Stimulated activated CD4-positive, alpha-beta T cell treated with anti-CD3 and anti-CD28 coated beads, Interleukin-4, amount 100 ng/mL, for 48 hours (primary cell): ENCODE data around the gene BAZ2B.

Source experiments
- DNase-seq, 2 donors: peaks; one replicate each; pipeline ENCODE4 v3.0.0-alpha.2; 2020; ENCODE audit warnings: low read depth in 2 of 2

BAZ2B gene

DNA sequence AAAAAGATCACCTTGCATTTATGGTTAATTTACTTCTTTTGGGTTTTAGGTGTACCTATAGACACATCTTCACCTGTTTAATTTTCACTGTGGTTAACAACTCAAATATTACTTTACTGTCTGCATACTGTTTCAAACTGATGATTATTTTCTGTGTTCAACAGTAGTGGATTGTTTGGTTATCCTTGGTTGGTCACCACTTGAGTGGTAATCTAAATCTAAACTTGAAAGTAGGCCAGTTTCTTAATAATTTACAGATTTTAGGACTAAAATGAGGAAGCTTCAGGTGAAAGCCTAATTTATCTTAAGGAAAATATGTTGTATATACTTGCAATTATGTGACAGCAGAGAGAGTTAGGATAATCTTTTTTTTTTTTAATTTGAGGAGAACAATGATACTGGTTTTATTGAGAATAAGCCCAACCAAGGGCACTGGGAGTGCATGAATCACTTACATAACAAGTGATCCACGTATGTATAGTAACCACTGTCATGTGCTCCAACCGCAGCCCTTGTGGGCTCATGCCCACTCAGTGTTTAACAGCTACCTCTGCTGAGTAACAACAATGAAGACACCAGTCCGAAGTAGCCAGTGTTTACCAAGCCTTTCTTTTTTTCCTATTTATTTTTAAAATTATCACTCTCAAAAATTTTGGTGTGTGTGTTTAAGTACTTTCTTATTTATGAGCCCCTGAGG lies 298.8 kb downstream of the BAZ2B start:
- no peak for DNase-seq

GRCh38 chr2:159307942-159308341 lies 308.4 kb downstream of the BAZ2B start:
- no peak for DNase-seq

DNA sequence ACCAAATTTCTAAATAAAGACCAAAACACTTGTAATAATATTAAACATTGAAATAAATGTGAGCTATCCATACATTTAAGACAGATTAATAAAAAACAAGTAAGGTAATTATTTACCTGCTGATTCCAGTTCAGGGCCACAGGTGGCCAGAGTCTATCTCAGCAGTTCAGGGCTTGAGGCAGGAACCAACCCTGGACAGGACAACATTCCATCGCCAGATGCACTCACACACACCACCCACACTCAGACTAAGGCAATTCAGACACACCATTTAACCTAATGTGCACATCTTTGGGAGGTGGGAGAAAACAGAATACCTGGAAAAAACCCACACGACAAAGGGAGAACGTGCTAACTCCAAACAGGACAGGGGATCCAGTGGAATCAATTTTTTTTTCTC lies 315.8 kb downstream of the BAZ2B start:
- DNase-seq, result no peak

DNA sequence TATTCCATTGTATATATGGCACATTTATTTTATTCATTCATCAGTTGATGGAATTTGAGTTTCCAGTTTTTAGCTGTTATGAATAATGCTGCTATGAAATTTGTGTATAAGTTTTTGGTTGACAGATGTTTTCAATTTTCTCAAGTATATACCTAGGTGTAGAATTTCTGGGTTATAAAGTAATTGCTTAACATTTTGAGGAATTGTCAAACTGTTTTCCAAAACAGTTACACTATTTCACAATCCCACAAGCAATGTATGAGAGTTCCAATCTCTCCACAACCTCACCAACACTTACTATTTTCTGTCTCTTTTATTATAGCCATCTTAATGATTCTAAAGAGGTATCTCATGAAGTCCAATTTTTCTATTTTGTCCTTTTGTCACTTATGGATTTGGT lies 317.4 kb downstream of the BAZ2B start:
- DNase-seq, result no peak

GRCh38 chr2:159297042-159297707 lies 319.2 kb downstream of the BAZ2B start:
- no peak for DNase-seq

DNA sequence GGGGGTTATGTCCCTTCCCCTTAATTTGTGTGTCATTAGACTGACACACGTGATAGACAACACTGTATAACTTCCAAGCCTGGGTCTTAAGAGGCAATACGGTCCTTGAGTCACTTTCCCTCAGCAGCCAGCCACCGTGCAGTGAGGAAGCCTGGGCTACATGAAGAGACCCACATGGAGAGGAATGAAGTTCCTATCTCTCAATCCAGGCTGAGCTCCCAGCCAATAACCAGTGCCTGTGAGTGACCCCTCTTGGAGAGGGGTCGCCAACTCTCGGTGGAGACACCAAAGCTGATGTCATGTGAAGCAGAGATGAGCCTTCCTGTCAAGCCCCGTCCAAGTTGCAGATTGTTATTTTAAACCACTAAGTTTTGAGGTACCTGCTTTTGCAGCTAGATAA lies 324.2 kb downstream of the BAZ2B start:
- DNase-seq, result no peak

GRCh38 chr2:159290289-159290907 lies 325.9 kb downstream of the BAZ2B start:
- no peak for DNase-seq

DNA sequence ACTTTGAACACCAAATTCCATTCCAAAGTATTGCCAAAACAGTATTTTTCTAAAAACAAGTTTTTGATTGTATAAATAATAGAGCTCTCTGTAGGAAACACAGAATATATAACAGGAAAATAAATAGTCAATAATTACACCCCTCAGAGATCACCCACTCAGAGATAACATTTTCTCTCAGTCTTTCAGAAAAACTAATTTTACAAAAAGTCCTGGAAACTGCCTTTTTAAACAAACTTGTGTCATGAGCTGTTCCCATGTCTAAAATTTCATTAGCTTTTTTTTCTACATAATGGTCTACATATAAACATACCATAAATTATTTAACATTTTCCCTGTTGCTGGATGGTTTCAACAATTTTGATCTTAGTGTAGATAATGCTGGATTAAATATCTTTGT lies 328.6 kb downstream of the BAZ2B start:
- DNase-seq, result no peak

DNA sequence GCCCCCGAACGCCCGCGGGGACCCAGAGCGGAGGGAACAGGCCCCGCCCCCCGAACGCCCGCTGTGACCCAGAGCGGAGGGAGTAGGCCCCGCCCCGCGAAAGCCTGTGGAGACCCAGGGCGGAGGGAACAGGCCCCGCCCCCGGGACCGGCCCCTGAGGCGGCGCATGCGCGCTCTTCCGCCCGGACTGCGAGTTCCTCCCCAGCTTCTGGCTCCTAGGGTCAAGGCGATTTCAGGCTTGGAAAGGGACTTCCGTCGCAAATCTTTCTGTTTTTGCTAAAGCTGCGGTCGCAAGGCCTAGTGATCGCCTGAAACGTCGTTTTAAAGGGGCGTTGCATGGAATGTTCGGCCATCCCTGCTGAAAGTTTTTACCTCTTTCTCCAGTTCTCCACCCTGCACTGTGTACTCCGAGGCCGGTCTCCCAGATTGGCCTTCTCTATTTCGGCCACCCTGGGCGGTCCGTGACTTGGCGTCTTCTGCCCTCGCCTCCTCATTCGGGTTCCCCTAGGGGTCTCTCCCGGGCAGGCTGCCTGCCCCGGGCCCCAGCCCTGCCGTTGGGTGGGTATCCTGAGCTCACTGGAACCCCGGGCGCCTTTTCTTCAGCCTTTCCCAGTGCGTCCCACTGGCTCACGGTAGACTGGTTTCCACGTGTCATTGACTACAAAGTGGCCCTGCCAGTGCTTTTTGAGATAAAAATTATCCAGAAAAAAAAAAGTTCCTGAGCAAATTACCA lies 329.5 kb downstream of the BAZ2B start:
- peak; percentile 95 for DNase-seq

DNA sequence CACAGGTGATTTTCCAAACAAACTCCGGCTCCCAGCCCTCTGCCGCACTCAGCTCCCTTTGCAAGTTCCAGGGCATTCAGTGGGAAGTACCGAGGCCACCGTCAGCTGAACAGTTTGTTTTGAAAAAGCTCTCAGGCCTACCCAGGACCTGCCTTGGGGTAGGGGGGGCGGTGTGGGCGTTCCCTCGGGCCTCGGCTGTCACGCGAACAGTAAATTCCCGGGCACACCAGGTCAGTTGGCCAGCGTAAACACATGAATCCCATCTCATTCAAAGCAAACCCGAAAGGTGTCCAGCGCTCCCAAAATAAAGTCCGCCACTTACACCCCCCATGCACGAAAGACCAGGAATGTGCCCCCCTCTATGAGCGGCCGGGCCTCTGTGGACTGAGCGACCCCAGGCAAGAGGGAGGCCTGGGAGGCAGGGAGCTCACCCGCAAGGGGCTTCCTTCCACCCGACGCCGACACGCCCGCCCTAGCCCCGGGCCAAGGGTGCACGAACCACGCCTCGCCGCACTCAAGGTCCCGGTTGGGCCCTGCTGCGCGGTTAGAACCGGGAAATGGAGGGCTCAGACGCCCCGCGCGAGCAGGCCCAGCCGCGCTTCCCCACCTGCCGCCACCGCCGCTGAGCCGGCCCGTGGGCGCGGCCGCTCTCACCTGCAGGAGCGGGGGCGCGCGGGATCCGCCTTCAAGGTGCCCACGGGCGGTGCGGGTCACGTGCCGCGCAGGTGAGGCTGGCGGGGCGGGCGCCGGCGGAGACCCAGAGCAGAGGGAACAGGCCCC lies 330.2 kb downstream of the BAZ2B start, which contains the start of gene WDSUB1:
Gene WDSUB1 (minus strand): TSS at position 775 of the 780 bp plus-strand sequence. CDS start 3,634 bp downstream, outside the sequence.
- peak in 1 of 2 donors; percentile 11 for DNase-seq

- no peak for DNase-seq
Observed at GRCh38 chr2:159285433-159285832, 330.9 kb downstream of the BAZ2B start.

DNA sequence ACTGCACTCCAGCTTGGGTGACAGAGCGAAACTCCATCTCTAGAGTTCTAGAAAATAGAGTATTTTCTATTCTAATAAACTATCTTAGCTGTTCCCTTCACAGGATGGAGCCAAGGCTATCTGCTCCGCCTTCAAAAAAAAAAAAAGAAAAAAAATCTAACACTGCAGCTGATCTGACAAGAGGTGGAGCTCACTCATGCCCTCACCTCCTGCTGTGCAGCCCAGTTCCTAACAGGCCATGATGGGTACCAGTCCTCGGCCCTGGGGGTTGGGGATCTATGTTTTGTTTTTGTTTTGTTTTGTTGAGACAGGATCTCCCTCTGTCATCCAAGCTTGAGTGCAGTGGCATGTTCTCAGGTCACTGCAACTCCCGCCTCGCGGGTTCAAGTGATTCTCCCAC lies 332.8 kb downstream of the BAZ2B start:
- DNase-seq, result no peak

GRCh38 chr2:159281002-159281401 lies 335.3 kb downstream of the BAZ2B start:
- no peak for DNase-seq

- DNase-seq, result no peak
Observed at GRCh38 chr2:159279700-159280099, 336.6 kb downstream of the BAZ2B start.

DNA sequence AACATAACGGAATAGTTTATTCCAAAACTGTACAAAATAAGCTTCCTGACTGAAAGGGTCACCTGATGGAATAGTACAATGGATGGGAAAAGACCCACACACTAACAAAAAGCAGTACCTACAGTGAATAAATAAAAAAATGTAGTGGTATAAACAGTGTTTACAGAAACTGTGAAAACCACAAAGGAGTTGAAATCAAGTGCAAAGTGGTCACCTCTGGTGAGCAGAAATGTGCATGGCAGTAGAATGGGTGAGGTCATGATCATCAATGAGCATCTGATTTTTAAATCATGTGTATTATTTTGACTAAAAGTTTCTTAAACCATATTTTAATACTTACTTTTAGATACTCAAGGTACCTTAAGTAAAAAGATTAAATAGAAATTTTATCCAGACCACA lies 341.2 kb downstream of the BAZ2B start:
- DNase-seq, result no peak

- DNase-seq, result no peak
Observed at GRCh38 chr2:159272156-159272555, 344.2 kb downstream of the BAZ2B start.

GRCh38 chr2:159270744-159271379 lies 345.5 kb downstream of the BAZ2B start:
- no peak for DNase-seq
